Hepatic stellate cell (primary cell): ENCODE data around the gene CACNA2D4.
A peak's percentile ranks its signal among the peaks of the same experiment; 100 is the strongest.

ENCODE experiments used
- DNase-seq: peaks from one replicate; pipeline ENCODE4 v3.0.0; 2011; ENCODE audit warnings: low spot score

The CACNA2D4 gene

GRCh38 chr12:1815814-1816729, 102.4 kb downstream of the CACNA2D4 start:
- DNase-seq = no peak

DNA sequence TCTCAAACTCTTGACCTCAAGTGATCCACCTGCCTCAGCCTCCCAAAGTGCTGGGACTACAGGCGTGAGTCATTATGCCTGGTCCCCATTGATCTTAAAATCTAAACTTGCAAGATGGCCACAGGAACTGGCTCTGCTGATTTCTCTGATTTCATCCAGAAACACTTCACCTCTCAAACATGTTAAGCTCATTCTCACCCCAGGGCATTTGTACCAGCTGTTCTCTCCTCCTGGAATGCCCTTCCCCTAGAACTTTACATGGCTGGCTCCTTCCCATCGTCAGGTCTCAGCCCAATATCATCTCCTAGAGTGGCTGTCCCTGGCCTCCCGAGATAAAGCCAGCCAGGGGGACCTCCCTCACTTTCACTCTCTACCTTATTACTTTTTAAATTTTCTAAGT, 103.3 kb downstream of the CACNA2D4 start:
- no peak for DNase-seq

- DNase-seq = no peak
Measured at GRCh38 chr12:1814266-1814665, 104.2 kb downstream of the CACNA2D4 start.

DNA sequence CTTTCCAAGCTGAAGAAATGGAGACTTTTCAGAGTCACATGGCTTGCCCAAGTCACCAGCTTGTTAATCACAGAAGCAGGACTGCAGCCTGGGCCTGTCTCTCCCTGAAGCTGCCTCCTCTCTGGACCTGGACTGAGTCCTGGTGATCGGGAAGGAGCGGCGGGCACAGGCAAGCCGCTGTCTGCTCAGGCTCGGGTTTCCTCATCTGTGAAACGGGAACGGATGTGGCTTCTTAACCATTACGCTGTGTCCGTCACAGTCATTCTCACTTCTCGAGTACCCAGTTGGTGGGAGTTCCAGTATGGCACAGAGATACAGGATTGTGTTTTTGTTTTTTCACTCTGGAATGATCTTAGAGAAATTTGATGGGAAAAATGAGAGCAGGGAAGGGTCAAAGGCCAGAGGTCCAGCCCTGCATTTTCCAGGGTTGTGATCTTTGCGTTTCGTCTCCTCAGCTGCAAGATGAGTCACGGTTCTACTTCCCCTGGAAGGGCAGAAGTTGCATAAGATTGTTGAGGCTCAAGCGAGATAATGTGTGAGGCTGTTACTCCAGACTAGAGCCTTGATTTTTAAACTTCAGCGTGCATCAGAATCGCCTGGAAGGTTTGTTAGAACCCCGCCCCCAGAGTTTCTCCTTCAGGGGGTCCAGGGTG, 105.7 kb downstream of the CACNA2D4 start:
- DNase-seq = peak; percentile 58

DNA sequence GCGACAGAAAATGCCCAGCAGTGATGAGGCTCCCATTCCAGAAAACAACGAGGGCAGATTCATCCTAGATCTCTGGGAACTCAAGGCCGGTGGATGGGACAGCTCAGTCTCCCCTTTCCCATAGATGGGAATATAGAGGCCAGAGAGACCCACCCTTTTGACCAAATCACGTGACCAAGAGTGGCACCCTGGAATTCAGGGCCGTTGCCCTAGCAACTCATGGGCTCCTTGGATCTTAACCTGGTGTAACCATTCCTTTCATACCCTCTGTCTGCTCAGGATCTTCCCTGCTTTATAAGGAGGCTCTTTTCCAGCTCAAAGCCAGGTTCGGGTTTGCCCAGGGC, 106.5 kb downstream of the CACNA2D4 start:
- no peak for DNase-seq

- DNase-seq = peak; percentile 55
Measured at GRCh38 chr12:1811281-1811947, 107.0 kb downstream of the CACNA2D4 start.

GRCh38 chr12:1810931-1811280, 107.5 kb downstream of the CACNA2D4 start:
- DNase-seq = no peak

- no peak for DNase-seq
Measured at GRCh38 chr12:1810201-1810930, 108.1 kb downstream of the CACNA2D4 start.

- no peak for DNase-seq
Measured at GRCh38 chr12:1809591-1810190, 108.8 kb downstream of the CACNA2D4 start.

DNA sequence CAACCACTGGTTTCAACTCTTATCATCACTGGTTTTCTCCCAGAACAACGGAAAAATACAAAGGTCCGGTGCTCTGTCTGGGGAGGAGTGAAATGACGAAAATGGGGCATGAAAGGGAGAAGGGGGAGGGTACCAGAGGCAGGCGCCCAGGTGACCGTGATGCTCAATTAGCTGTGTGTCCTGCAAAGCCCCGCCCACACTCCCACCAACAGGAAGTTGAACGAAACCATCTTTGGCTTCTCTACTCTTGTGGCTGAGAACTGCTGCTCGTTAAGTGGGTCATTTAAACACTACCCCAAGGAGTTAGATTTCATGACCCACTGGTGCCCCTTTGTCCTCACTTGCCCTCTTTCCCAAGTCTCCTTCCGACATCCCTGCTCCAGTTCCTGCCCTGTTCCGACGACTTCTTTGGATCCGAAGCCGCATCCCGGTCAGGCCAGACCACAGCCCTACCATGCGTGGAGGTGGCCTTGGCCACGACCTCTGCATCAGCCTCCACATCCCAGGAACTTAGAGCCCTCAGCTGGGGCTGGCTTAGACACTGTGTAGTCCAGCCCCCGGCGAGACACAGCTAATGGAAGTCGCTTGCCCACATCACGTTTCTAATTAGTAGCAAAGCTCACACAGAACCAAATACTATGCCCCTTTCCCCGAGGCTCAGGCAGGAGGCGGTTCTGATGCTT, 109.5 kb downstream of the CACNA2D4 start:
- DNase-seq = no peak

DNA sequence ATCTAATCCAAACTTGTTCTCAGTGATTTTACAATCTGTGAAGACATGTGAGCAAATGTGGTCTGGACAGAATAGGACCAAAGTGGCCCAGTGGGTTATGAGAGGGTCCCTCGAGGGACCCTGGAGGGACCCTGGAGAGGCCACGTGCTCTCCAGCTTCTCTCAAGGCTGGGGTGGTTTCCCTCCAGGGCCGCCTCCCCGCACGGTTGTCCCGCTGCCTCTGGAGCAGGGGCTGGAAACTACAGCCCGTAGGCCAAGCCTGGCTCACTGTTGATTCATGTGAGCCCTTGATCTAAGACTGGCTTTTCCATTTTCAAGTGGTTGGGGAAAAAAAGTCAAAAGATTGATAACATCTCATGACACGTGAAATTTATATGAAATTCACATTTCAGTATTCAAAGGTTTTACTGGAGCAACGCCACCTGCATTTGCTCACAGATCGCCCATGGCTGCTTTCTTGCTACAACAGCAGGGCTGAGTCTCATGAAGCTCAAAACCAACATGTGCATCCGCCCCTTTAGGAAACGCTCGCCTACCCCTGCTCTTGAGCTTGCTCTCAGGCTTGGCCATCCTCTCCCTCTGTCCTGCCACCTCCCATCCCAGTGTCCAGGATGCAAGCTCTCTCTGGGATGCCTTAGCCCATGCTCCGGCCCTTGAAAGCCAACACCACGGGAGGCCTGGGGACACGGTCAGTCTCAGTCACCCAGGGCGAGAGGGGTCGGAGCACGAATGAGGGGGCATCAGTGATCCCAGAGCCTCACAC, 110.2 kb downstream of the CACNA2D4 start:
- no peak for DNase-seq

- DNase-seq = no peak
Measured at GRCh38 chr12:1807087-1807860, 111.2 kb downstream of the CACNA2D4 start.

DNA sequence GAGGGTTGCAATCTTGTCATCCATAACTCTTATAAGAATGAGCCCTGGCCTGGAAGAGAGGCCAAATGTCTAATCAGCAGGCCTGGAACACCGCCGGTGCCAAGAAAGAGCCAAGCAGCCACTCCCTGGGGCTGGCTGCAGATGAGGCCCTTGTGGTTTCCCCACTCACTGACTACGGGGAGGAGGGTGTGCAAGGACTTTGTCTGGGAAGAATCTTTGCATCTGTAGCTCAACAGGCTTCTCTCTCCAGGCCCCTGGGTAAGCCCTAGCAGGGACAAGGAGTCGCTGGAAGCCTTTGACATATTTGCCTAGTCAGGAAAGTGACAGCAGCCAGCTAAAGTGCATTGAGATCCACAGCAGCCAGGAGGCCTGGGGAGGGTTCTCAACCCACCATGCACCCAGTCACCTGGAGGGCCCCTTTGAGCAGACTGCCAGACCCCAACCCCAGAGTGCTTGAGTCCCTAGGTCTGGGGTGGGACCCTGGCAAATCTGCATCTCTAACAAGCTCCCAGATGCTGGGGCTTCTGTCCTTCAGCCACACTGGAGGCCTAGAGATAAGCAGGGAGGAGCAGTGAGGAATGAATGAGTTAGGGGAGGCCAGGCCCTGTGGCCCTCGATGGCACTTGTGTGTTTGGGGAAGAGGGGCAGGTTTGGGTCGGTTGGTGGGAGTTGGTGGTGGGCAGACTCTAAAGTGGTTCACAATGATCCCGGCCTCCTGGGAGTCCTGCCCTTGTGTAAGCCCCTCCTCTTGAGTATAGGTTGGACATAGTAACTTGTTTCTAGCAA, 112.0 kb downstream of the CACNA2D4 start:
- DNase-seq = no peak

DNA sequence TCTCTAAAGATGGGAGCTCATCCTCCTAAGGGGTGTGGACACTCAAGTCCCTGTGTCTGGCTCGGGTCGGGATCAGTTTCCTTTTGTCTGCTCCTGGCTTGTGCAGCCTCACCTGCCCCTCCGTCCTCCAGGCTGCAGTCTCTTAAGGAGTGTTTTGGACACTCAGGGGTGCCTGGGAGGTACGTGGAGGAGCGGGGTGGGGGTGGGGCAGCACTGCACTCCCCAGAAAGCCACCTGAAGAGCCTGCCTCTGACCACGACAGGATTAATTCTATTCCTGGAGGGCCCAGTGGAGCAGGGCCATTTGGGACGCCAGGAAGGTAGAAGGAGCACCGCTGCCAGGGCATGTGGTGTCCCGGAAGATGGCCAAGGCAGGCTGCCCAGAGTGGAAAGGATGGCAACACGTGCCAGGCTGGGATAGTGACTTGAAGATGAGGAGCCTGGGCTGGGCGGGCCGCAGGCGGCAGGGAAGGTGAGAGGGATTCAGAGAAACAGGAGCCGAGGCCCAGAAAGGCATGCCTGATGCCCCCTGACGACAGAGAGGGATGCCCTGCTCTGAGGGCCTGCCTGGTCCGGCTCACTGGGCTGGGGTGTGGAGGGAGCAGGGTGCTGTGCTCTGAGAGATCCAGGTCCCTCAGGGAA, 112.9 kb downstream of the CACNA2D4 start:
- no peak for DNase-seq

DNA sequence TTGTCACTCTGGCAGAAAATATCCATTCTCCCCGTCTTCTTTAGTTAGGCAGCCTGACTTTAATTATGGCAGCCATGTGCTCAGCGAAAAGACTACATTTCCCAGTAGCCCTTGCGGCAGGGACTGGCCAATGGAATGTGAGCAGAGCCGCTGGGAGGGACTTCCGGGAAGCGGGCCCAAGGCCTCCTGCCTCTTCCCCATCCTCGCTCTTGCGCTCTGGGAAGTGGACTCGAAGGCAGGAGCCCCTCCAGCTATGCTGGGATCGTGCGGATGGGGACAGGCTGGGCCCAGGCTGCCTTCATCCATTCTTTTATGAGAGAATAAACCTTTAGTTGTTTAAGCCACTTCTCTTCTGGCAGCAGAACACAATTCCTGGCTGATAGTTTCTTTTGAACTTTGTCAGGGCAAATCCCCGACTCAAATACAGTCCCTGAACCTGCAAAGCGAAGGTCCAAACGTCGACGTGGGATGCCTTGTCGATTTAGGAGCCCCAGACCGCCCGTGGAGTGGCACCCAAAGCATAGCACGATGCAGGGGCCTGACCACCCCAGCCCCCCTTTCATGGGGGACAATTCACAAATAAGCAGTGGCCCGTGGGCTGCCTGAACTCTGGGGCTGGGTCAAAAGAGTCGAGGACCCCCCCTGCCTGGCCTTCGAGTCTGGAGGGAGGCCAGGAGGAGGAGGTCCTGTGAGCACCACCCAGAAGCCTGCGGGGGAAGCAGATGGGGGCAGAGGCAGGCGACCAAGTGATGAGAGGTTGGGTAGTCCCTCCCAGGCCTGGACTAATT, 113.7 kb downstream of the CACNA2D4 start:
- DNase-seq = peak; percentile 96

DNA sequence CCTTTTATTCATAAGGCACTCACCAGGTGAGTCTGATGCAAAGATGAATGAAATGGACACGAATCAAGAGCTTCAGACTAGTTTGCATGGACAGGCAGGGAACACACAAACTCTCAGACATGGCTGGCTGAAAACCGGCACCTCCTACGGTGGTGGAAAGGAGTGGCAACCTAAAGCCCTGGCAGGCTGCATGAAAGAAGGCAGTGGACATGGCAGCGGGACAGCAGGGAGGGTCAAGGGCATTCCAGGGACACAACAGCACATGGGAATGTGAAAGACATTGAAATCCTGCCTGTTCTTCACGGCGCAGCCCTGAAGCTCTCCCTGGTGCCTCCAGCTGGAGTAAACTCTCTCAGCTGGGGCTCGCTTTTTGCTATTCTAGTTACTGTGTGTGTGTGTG, 114.7 kb downstream of the CACNA2D4 start:
- DNase-seq = no peak

GRCh38 chr12:1801303-1801975, 117.0 kb downstream of the CACNA2D4 start:
- no peak for DNase-seq
